Liver (tissue), 9 donors: ENCODE data around the gene COL20A1. TPM values are rescaled to one million over a fixed set of nuclear protein-coding genes. Genes with fewer than 3 reads are reported as not detected.

Experiments
- DNase-seq: peaks from one replicate; pipeline ENCODE4 v3.0.0-alpha.2; 2017; ENCODE audit warnings: low spot score
- H3K27ac ChIP-seq, 2 donors: one replicate each; pipeline ENCODE4 v1.7.0; 2013; ENCODE audit warnings: inconsistent platforms in 2 of 2, low read length in 2 of 2, control low read depth in 1 of 2, low read depth in 1 of 2, mild to moderate bottlenecking in 1 of 2
- H3K27me3 ChIP-seq, 4 donors: one replicate each; pipeline versions ENCODE4 v1.6.1 to v1.7.0; 2013; ENCODE audit warnings: low read length in 3 of 4, inconsistent platforms in 1 of 4, mild to moderate bottlenecking in 1 of 4, moderate library complexity in 1 of 4; ENCODE audit not compliant: control insufficient read depth in 4 of 4, insufficient read depth in 4 of 4
- H3K36me3 ChIP-seq, 4 donors: one replicate each; pipeline versions ENCODE4 v1.6.1 to v1.7.0; 2013; ENCODE audit warnings: low read length in 3 of 4, mild to moderate bottlenecking in 3 of 4, low read depth in 1 of 4, moderate library complexity in 1 of 4; ENCODE audit not compliant: control insufficient read depth in 4 of 4, insufficient read depth in 3 of 4
- H3K4me1 ChIP-seq, 4 donors: one replicate each; pipeline versions ENCODE4 v1.6.1 to v1.7.0; 2013; ENCODE audit warnings: low read length in 3 of 4, mild to moderate bottlenecking in 3 of 4, moderate library complexity in 1 of 4; ENCODE audit not compliant: control insufficient read depth in 4 of 4, insufficient read depth in 4 of 4
- H3K4me3 ChIP-seq, 3 donors: one replicate each; pipeline versions ENCODE4 v1.6.1 to v1.7.0; 2013; ENCODE audit warnings: low read length in 3 of 3, control low read depth in 1 of 3, low read depth in 1 of 3, mild to moderate bottlenecking in 1 of 3
- H3K9ac ChIP-seq, 2 donors: one replicate each; pipeline ENCODE4 v1.7.0; 2013; ENCODE audit warnings: low read length in 2 of 2, mild to moderate bottlenecking in 2 of 2, moderate library complexity in 2 of 2, control low read depth in 1 of 2, low read depth in 1 of 2
- H3K9me3 ChIP-seq, 4 donors: one replicate each; pipeline versions ENCODE4 v1.6.1 to v1.7.0; 2013; ENCODE audit warnings: low read length in 3 of 4; ENCODE audit not compliant: control insufficient read depth in 4 of 4
- FOXA1 ChIP-seq: IDR thresholded peaks from 2 replicates; pipeline ENCODE4 v1.6.1; 2016; ENCODE audit warnings: antibody characterized with exemption
- HNF4A ChIP-seq, 2 donors: conservative IDR thresholded peaks; 2 replicates each; pipeline ENCODE4 v1.6.1; 2016; ENCODE audit warnings: antibody characterized with exemption in 2 of 2, mild to moderate bottlenecking in 2 of 2
- HNF4G ChIP-seq: IDR thresholded peaks from 2 replicates; pipeline ENCODE4 v1.6.1; 2016; ENCODE audit warnings: antibody characterized with exemption
- RXRA ChIP-seq, 2 donors: IDR thresholded peaks; 2 replicates each; pipeline ENCODE4 v1.6.1; 2017 to 2018; ENCODE audit warnings: antibody characterized with exemption in 2 of 2, mild to moderate bottlenecking in 1 of 2
- YY1 ChIP-seq: IDR thresholded peaks from 2 replicates; pipeline ENCODE4 v1.6.1; 2016; ENCODE audit warnings: antibody characterized with exemption, mild to moderate bottlenecking
- WGBS: extraction: QIAGEN DNeasy Blood & Tissue Kit; methylation state at CpG from one replicate; pipeline ENCODE4 v1.1.7; 2013; 5-methylcytosine and 5-hydroxymethylcytosine counted together
- polyA plus RNA-seq, 2 donors: library from polyadenylated mRNA; stranded (reverse) in 1 of 2; unstranded in 1 of 2; fragments of 200-250 nt in 1 of 2; fragments of >200 nt in 1 of 2; fragmentation: Nextera tagmentation in 1 of 2; extraction: Ambion mirVana in 1 of 2; gene quantifications; one replicate each; pipeline versions ENCODE4 v1.2.1 to v1.2.3, GENCODE V29; 2013 to 2015
- total RNA-seq, 2 donors: library from RNA; depleted of rRNA; stranded (reverse); fragments of >200 nt; gene quantifications; one replicate each; pipeline ENCODE4 v1.2.3, GENCODE V29; 2014
- TF ChIP-seq, protein P1 (sequence below): fragments of 150-350 bp; IDR thresholded peaks from 2 replicates; pipeline ENCODE4 v1.5.1; 2017; ENCODE audit warnings: improper control_type of control experiment, low read depth, low read length; ENCODE audit not compliant: missing input control
- TF ChIP-seq, protein P2 (sequence below): IDR thresholded peaks from 2 replicates; pipeline ENCODE4 v1.6.1; 2016; ENCODE audit warnings: antibody characterized with exemption, mild to moderate bottlenecking
- TF ChIP-seq, protein P3 (sequence below): IDR thresholded peaks from 2 replicates; pipeline ENCODE4 v1.6.1; 2016; ENCODE audit warnings: antibody characterized with exemption
- donor health status: healthy.
- donor health status: healthy.
- donor health status: healthy.
- donor health status: healthy.
- donor health status: healthy.

Gene COL20A1
- total and polyA plus RNA-seq, 4 donors: not detected

GRCh38 chr20:63326314-63327230 is 33.6 kb downstream of the COL20A1 start:
- WGBS: 90% methylated on average over 15 of the region's 15 CpGs
- TF ChIP-seq FOXA1 (no peak), HNF4A (conservative IDR thresholded peaks at IDR 0.05) (no peak)
- DNase-seq: no peak

GRCh38 chr20:63327231-63327745 is 34.3 kb downstream of the COL20A1 start:
- Histone ChIP-seq H3K36me3 (no peaks in the 10 kb centered on the region), H3K4me3 (no peak overlapping the region), H3K27me3 (no peaks in the 10 kb centered on the region), H3K4me1 (no peaks in the 10 kb centered on the region), H3K9ac (no peak overlapping the region), H3K27ac (no peak overlapping the region), H3K9me3 (peaks cover 0 to 4% (median 0%) of the 10 kb centered on the region in 4 donors)
- no peak for TF ChIP-seq RXRA (IDR thresholded peaks at IDR 0.05)
- TF ChIP-seq, protein P1, sequence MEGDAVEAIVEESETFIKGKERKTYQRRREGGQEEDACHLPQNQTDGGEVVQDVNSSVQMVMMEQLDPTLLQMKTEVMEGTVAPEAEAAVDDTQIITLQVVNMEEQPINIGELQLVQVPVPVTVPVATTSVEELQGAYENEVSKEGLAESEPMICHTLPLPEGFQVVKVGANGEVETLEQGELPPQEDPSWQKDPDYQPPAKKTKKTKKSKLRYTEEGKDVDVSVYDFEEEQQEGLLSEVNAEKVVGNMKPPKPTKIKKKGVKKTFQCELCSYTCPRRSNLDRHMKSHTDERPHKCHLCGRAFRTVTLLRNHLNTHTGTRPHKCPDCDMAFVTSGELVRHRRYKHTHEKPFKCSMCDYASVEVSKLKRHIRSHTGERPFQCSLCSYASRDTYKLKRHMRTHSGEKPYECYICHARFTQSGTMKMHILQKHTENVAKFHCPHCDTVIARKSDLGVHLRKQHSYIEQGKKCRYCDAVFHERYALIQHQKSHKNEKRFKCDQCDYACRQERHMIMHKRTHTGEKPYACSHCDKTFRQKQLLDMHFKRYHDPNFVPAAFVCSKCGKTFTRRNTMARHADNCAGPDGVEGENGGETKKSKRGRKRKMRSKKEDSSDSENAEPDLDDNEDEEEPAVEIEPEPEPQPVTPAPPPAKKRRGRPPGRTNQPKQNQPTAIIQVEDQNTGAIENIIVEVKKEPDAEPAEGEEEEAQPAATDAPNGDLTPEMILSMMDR: no peak
- TF ChIP-seq YY1: no peak
- no peak for TF ChIP-seq FOXA1
- TF ChIP-seq, protein P2, sequence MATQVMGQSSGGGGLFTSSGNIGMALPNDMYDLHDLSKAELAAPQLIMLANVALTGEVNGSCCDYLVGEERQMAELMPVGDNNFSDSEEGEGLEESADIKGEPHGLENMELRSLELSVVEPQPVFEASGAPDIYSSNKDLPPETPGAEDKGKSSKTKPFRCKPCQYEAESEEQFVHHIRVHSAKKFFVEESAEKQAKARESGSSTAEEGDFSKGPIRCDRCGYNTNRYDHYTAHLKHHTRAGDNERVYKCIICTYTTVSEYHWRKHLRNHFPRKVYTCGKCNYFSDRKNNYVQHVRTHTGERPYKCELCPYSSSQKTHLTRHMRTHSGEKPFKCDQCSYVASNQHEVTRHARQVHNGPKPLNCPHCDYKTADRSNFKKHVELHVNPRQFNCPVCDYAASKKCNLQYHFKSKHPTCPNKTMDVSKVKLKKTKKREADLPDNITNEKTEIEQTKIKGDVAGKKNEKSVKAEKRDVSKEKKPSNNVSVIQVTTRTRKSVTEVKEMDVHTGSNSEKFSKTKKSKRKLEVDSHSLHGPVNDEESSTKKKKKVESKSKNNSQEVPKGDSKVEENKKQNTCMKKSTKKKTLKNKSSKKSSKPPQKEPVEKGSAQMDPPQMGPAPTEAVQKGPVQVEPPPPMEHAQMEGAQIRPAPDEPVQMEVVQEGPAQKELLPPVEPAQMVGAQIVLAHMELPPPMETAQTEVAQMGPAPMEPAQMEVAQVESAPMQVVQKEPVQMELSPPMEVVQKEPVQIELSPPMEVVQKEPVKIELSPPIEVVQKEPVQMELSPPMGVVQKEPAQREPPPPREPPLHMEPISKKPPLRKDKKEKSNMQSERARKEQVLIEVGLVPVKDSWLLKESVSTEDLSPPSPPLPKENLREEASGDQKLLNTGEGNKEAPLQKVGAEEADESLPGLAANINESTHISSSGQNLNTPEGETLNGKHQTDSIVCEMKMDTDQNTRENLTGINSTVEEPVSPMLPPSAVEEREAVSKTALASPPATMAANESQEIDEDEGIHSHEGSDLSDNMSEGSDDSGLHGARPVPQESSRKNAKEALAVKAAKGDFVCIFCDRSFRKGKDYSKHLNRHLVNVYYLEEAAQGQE: no peak
- TF ChIP-seq HNF4A (conservative IDR thresholded peaks at IDR 0.05): no peak
- WGBS: 92% methylated on average over 8 of the region's 8 CpGs
- no peak for DNase-seq

More at GRCh38 chr20:63326314-63327230, 33.6 kb downstream of the COL20A1 start:
- Histone ChIP-seq H3K4me3 (no peak overlapping the region), H3K9ac (no peak overlapping the region), H3K27ac (no peak overlapping the region), H3K9me3 (no peaks in the 10 kb centered on the region), H3K36me3 (no peaks in the 10 kb centered on the region), H3K4me1 (no peaks in the 10 kb centered on the region), H3K27me3 (no peaks in the 10 kb centered on the region)

DNA sequence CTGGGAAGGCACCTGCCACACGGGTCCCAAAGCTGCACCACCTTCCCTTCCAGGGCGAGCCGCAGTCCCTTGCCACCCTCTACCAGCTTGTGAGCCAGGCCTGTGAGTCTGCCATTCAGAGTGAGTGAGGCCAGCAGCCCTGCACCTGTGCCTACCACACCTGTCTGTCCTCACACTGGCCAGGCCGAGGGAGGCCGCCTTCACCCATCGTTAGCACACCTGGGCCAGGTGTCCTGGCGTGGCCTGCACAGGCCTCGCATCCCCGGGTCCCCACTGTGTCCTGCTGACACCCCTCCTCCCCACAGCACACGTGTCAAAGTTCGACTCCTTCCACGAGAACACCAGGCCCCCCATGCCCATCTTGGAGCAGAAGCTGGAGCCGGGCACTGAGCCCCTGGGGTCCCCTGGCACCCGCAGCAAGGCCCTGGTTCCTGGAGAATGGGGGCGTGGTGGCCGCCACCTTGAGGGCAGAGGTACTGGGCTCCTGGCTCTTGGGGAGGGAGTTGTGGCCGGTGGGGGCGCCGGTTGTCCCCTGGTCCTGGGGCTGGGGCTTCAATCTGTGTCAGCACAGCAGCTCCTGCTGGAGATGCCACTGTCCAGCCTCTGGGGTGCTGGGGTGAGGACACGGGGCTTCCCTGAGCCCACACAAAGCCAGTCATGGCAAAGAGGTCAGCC is 35.2 kb downstream of the COL20A1 start:
- H3K4me1 ChIP-seq: no peaks in the 10 kb centered on the region
- no peak overlapping the region for H3K9ac ChIP-seq
- no peak for TF ChIP-seq HNF4G
- TF ChIP-seq, protein P3, sequence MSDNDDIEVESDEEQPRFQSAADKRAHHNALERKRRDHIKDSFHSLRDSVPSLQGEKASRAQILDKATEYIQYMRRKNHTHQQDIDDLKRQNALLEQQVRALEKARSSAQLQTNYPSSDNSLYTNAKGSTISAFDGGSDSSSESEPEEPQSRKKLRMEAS: no peak
- no peaks in the 10 kb centered on the region for H3K27me3 ChIP-seq
- H3K36me3 ChIP-seq: no peaks in the 10 kb centered on the region
- H3K4me3 ChIP-seq: no peak overlapping the region
- 84% methylated on average over 20 of the region's 20 CpGs for WGBS
- no peak overlapping the region for H3K27ac ChIP-seq
- no peak for DNase-seq
- peaks cover 0 to 4% (median 0%) of the 10 kb centered on the region in 4 donors for H3K9me3 ChIP-seq
